DMS 273 (cell line): Measurements from ENCODE around the gene CSNK1E.

Source experiments
- DNase-seq: peaks from one replicate; lab custom pipeline; 2025; ENCODE audit not compliant: unreplicated experiment; lab: John Stamatoyannopoulos, UW

CSNK1E gene

DNA sequence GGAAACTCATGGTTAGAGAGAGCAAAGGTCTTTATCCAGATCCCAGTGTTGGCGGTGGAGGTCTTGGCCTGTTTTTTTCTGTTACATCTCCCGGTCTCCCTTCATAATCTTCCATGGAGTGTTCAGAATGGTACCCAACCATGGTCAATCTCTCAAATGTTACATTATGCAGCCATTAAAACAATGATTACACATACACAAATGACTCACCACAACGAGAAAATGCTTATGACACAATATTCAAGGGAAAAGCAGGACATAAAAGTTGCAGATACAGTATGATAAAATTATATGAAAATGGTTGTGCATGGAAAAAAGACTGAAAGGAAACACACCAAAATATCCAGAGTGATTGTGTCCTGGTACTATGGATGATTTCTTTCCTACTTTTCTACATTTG is 17.8 kb upstream of the CSNK1E start:
- DNase-seq: no peak

DNA sequence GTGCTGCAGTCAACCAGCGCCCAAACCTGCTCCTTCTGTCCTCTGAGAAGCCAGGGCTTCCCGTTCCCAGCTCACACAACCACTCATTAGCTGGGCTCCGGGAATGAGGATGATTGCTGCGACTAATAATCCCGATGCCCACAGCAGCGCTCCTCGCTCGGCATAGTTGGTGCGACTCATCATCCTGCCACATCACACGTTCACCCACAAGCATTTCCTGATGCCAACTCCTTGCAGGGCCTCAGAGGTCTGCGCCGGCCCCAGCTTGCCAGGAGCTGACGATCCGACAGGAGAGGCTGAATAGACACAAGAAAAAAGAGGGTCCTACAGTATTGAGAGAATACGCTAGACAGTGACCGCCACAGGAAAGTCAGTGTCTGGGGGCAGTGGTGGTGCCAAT is 10.6 kb upstream of the CSNK1E start:
- DNase-seq: no peak

DNA sequence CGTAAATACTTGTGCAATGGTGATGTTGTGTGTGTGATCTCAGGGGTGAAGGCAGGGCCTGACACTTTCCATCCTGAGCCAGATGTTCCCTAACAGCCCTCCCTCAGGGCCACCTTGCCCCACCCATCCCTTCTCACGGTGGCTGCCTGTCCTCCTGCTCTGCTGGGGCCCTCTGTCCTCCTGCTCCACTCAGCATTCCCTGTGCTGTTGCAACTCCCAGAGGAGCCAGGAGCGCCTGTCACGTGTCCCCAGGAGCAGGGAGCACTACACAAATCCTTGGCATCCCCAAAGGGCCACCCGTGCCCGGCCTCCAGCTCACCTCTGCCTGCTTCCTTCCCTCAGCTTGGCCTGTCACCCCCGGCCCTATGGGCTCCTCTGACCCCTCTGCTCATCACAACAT is 10.2 kb upstream of the CSNK1E start:
- no peak for DNase-seq

DNA sequence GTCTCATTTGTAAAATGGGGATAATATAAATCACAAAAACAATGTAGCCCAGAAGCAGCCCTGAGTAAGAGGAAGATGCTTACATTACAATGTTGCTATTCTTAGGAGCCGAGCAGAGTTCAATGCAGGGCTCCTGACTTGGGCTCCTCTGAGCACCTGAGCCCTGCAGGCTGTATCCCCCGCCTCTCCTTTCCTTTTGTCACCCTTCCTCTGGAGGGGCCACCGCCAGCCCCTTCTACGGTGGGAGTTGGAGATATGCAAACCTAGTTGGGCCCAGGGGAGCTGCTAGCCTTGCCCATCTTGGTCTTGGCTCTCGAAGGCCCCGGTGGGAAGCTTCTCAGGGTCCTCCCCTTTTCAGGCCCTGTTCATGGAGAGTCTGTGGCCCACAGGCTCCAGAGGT is 8.4 kb upstream of the CSNK1E start:
- DNase-seq: no peak

DNA sequence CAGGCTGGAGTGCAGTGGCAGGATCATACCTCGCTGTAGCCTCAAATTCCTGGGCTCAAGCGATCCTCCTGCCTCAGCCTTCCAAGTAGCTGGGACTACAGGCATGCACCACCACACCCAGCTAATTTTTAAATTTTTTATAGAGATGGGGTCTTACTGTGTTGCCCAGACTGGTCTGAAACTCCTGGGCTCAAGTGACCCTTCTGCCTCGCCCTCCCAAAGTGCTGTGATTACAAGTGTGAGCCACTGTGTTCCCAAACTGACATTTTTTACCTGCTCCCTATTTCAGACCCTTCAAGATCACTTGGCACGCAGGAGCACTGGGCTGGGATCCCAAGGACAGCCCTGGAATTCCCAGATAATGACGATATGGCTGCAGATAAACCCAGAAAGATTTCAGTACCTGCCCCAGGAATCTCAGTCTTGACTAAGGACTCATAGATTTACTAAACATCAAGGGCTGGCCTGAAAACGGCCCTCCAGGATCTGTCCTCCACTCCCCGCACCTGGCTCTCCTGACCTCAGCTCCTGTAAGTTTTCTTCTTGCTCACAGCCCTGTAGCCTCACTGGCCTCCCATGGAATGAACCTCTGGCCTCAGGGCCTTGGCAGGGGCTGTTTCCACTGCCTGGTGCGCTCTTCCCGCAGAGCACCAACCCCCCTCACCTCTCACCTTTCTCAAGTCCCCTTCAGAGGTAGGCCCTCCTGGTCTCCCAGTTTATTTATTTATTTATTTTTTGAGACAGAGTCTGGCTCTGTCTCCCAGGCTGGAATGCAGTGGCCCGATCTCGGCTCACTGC is 3.6 kb upstream of the CSNK1E start:
- DNase-seq: no peak

DNA sequence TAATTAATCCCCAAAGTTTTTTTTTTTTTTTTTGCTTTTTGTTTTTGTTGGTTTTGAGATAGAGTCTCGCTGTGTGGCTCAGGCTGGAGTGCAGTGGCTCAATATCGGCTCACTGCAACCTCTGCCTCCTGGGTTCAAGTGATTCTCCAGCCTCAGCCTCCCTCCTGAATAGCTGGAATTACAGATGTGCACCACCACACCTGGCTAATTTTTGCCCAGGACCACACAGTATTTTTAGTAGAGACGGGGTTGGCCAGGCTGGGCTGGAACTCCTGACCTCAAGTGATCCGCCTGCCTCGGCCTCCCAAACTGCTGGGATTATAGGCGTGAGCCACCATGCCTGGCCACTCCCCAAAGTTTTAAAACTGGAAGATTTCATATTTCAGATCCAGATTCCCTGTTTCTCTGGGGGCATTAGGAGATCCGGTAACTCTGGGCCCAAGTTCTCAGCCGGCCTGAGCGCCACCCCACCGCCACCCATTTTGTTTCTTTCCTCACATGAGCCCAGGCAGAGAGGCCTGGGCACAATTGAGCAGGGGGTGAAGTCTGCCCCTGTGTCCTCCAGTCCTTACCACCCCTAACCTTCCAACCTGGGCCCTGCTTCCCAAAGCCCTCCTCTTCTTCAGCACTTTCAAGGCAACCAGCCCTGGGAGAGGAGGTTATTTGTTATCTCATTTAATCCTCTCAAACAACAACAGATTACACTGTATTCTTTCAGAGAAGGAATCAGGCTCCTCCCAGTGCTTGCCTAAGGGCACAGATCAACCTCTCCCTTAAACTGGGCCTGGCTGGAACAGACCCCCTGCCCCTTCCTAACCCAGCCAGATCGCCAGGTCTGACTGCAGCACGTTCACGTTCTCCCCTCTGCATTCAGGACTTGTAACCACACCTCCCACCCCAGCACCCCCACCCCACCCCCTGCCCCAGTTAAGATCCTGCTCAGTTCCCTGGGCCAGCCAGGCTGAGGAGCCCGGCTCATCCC is 1.9 kb upstream of the CSNK1E start:
- DNase-seq: no peak

DNA sequence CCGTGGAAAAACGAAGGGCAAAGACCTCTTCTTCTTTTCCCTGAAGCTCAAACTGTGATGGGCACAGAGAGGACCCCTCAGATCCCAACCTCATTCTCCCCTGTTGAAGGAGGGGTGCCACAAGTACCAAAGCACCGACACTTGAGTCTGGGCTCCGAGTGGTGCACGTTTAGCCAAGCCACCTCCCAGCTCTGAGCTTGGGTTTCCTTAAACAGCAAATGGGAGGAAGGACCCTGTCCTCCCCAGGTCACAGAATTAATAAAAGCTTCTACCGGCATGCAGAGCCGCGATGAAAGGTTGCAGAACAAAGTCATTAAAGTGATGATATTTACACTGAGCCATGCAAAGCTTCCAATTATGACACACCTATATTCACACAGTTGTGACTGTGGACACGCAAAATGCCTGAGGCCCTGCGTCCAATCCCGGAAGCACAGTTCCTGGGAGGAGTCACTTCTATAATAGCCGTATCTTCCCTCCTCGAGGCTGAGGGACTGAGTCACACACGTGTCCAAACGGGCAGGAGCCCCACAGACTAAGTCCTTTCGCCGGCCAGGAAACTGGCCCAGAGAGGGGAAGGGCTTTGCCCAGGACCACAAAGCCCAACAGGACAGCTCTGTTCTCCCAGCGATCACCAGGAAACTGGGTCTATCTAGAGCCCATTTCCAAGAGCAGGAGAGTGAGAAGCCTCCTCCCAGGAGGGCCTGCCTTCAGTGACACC is 922 bp upstream of the CSNK1E start:
- no peak for DNase-seq

DNA sequence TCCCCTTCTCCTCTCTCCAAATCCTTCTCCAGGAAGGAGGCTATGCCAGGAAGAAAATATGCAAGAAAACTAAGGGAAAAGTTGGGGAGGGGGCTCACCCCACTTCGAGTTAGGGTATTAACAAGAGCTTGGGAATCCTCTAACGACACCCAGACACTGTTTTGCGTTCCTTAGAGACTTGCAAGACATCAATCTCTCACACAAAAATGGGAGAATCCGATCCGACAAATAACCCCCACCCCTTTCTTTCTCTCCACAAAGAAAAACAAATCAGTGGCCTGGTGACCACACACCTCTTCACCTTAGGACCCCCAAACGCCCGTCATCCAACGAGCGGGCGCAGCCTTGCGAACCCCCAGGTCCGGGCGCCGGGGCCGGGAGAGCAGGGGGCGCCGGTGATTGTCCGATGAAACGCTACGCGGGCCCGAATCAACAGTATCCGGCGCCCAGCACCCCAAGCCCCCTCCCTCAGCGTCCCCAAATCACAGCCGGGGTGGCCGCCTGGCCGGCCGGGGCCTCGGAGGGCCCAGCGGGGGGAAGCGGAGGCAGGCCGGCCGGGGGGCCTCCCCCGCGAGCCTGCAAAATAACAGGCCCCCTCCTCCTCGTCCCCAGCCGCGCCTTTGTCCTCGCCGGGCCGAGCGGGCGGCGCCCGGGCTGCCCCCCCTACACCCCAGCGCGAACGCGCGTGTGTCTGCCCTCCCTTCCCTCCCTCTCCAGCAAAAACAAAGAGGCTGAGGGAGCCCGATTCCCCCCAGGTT is 690 bp downstream of the CSNK1E start:
- peak; percentile 66 for DNase-seq

DNA sequence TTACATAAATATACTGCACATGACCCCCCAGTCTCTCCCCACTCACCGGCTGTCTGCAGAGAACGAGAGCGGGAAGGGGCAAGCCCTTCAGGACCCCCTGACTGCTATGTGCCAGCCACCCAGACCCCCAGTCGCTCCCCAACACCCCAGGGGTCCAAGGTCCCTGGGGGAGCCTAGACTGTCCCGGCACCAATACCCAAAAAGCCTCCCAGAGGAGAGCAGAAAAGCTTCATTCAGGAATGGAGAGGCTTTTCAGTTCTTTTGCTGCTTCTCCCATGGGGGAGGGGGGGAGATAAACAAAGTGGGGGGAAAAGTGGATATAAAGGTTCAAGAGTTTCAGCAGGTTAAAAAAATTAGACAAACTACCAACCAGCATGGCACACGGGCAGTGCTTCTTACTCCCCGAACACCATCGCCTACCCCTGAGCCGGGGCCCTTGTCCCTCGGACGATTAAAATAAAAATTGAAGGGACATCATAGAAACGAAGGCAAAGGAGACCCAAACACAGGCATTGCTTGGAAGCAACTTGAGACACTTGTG is 1.3 kb downstream of the CSNK1E start:
- peak; percentile 49 for DNase-seq

DNA sequence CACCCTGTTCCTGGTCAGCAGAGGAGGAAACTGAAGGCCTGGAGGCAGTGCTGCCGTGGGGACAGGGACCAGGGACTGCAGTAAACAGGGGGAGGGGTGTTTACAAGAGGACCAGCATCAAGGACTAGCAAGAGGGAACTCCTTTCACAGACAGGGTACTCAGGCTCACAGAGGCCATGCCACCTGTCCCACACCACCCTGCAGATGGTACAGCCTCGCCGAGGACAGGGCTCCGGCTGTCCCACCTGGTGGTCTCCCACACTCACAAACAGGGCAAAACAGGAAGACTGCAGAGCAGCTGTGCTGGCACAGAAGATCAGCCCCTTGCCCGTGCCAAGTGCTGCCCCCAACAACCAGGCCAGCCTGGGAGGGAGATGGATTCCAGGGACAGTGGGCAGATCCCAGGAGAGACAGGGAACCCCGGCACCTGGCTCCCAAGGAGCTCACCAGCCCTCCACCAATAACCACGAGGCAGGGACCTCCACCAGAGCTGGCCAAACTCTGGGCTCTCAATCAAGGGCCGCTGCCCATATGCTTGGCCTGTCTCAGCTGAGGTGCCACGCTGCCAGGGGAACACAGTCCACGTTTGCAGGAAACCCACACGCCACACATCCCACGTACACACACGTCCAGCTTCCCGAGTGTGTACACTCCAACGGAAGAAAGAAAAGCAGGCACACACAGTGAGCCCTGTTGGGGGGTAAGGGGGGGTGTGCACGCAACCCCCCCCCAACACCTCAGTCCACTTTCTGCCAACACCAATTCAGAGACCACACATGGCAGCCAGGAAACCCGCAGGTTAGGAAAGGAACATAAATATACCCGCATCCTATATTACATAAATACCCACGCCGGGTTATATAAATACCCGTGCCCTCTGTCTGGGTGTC is 2.1 kb downstream of the CSNK1E start:
- peak; percentile 76 for DNase-seq

DNA sequence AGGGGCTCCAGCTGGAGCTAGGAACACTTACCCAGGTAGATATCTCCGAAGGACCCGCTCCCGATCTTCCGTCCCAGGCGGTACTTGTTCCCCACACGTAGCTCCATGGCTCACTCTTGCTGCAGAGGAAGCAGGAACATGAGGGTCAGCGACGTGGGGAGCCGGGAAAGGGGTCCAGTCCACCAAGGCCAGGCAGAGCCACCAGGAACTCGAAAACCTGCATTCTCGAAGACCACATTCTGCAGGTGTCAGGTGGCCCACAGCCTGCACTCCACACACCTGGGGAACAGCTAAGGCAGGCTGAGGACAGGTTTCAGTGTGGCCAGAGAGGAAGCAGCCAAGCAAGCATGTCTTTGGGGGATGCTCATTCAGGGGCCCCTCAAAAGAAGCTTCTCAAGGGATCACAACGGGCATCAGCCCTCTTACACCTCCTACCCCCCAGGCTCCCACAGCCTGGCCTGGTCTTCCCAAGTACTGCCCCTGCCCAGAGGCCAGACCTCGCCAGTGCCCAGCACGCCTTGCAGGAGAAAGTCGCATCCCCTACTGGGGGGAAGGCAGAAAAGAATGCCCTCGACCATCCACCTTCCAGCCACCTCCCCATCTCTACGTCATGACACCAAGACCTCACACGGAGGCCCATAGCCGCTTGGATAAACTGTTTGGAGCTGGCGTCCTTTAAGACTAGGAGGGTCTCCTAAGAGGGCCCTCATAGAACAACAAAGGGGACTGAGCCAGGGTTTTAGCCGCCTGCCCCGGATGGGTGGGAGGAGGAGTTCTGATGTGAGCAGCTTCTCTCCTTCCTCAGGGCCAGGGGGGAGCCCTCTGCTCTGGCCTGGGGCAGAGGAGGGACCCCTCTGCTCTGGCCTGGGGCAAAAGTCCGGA is 2.9 kb downstream of the CSNK1E start:
- no peak for DNase-seq

DNA sequence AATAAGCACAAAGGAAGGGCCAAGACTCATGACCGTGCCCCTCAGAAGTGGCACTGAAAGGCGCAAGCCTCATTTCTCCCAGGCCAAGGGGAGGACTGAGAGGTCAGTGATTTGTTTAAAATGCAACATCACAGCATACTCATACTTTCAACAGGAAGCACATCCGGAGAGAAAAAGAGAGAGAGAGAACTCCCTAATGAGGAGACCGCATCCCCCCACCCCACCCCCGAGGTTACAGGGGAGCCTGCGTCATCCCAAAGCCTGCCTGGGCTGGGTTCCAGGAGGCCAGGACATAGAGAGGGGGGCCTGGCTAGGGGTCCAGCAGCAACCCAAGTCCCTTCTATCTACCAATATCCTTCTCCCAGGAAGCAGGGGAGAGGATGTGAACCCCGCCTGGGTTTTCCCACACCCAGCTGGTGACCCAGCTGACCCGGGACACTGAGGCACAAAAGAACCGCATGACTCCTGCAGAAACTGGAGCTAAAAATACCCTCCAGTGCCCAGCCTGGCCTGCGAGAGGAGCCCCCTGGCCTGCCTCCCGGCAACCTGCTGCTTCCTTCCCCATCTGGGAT is 3.8 kb downstream of the CSNK1E start:
- no peak for DNase-seq

DNA sequence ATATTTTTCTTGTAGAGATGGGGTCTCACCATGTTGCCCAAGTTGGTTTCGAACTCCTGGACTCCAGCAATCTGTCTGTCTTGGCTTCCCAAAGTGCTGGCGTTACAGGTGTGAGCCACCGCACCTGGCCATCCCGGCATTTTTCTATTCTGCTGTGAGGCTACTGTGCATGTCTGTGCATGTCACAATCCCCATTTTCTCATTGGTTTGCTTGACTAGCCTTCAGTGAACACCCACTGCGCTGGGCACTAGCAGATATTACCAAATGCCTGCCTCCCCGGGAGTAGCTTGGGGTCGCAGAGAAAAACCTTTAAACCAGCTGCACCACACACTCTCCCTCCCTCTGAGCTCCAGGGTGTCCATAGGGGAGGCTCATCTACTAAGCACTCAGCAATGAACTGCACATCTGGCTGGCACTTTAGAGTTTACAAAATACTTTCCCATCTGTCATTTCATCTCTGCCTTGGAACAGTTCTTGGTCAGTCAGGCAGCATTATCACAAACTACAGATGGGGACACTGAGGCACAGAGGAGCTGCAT is 4.9 kb downstream of the CSNK1E start:
- DNase-seq: peak; percentile 50

DNA sequence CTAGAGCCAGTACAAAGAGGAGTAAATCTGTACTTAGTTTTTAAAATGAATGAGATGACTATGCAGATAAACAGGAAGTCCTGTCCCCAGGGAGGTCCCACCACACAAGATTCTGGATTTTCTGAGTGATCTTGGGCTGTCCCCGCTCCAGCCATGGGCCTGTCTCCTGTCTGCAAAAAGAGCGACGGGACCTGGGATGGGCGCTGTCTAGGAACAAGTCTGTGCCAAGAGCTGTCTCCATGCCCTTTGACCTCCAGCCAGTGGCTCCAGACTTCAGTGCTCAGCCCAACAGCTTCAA is 6.0 kb downstream of the CSNK1E start:
- DNase-seq: no peak

DNA sequence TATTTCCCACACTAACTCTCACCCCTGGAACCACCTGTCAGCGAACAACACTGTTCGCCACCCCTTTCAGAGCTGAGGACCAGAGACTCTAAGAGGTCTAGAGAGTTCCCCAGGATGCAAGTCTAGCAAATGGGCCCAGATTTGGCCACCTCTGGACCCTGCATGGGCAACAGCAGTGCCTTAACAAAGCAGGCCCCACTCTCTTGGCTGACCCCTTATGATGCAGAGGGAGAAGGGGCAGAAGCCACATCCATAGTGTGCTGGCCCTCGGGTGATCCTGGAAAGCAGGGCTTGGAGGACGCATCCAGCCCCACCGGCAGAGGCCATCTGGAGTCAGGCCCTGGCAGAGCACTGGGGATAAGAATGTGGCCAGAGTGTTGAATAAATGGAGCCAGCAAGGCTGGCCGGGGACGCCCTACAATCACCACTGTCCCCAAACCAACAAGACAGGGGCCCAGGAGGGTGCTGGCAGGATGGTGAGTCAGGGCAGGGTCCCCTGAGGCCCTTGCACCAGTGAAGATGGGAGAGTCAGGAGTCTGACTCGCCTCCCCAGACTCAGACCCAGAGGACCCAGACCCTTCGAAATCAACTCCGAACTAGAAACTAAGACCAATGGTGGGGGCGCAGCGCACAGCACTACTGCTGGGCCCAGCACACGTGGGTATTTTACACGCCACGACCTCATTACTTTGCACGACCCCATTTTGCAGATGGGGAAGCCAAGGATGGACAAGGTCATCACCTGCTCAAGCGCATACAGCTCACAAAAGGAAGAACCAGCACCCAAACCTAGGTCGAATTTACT is 6.5 kb downstream of the CSNK1E start:
- no peak for DNase-seq

DNA sequence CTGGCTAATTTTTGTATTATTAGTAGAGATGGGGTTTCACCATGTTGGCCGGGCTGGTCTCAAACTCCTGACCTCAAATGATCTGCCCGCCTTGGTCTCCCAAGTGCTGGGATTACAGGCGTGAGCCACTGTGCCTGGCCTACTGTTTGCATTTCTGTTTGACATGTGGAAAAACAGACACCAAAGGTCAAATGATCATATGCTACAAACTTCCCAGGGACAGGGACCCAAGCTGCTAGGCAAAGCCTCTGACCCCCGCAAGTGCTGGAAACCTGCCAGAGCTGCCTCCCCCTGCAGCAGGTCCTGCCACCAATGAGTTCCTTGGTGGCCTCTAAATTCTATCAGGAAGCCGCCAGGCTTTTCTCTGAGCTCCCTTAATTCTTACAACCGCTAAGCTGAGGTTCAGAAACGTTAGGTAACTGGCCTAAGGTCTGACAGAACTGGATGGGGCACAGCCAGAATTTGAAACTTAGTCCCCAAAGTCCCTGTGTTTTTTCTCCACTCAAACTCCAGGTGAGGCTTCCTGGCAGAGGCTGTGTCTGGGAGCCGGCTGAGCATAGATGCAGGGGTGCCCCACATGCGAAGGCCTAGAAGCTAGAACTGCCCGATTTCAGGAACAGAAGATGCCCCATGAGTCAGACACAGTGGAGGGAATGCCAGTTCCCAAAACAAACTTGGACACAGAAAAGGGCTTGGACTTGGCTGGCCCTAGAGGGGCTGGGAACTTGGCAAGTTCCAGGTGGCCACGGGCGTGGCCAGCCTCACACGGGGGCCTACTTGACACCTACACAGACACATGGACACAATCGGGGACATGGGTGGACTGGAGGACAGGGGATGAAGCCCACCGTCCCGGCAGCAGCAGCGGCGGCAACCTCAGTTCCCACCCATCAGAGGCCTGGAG is 7.4 kb downstream of the CSNK1E start:
- DNase-seq: no peak
